ENCODE measurements around the gene CNTNAP2. TPM values are rescaled to one million over a fixed set of nuclear protein-coding genes. Genes with fewer than 3 reads are reported as not detected.

CNTNAP2 gene
- total and polyA plus RNA-seq, 2 of the 4 experiments (the other 2 are of a cell fraction) = not detected

GRCh38 chr7:148290538-148290937 lies 2173.9 kb downstream of the CNTNAP2 start:
- no peaks in the 10 kb centered on the region for H3K4me1 ChIP-seq (ENCODE audit: control insufficient read depth, insufficient read depth, low read length)
- dilution Hi-C loops (cut with HindIII; ENCODE audit: low sequenced_read_pairs, unreplicated experiment) = no loop called here
- no peak for DNase-seq
- CTCF ChIA-PET = no interaction called here
- POLR2A ChIA-PET (ENCODE audit: unreplicated experiment) = no interaction called here
- H2BK15ac ChIP-seq (ENCODE audit: low read depth, low read length) = no peak overlapping the region
- no peak overlapping the region for H3K9ac ChIP-seq (ENCODE audit: low read depth, low read length)
- no peak overlapping the region for H3K14ac ChIP-seq (replicated peaks; ENCODE audit: low read depth, low read length)
- no peak overlapping the region for H3K4me3 ChIP-seq (ENCODE audit: insufficient read depth, low read depth, low read length)
- no peak overlapping the region for H3K56ac ChIP-seq (ENCODE audit: extremely low read depth, insufficient read depth, low read length)
- no peak overlapping the region for H2BK120ac ChIP-seq (ENCODE audit: low read depth, low read length)
- H4K20me1 ChIP-seq (ENCODE audit: insufficient read depth, low read length) = no peaks in the 10 kb centered on the region
- H2AK5ac ChIP-seq (ENCODE audit: low read depth, low read length) = no peak overlapping the region
- no peak overlapping the region for H3K4me2 ChIP-seq (ENCODE audit: low read depth, low read length)
- 0% methylated on average over 1 of the region's 3 CpGs; no CpG with 5 or more reads in 1 of the 2 experiments for WGBS, 2 experiments (ENCODE audit: extremely low coverage in 2 of 2, insufficient read length in 1 of 2)
- no peak overlapping the region for H4K91ac ChIP-seq (ENCODE audit: insufficient read depth, low read depth, low read length)
- H3K27me3 ChIP-seq (ENCODE audit: control insufficient read depth, insufficient read depth, low read length) = no peaks in the 10 kb centered on the region
- ATAC-seq (ENCODE audit: low read depth) = no peak
- no peaks in the 10 kb centered on the region for H3K9me1 ChIP-seq (ENCODE audit: insufficient read depth, low read length)
- H3K79me1 ChIP-seq (ENCODE audit: low read depth in 1 of 2, low read length in 2 of 2) = no peaks in the 10 kb centered on the region
- BruUV-seq (replicated peaks) = no TSS peak
- in situ Hi-C loops (cut with MboI; ENCODE audit: low sequenced_read_pairs) = no loop called here
- no peak overlapping the region for H2AFZ ChIP-seq (replicated peaks; ENCODE audit: low read length, poor library complexity)
- no peaks in the 10 kb centered on the region for H3K36me3 ChIP-seq (ENCODE audit: control insufficient read depth, insufficient read depth, low read length)
- no peak overlapping the region for H3K18ac ChIP-seq (ENCODE audit: low read depth, low read length)
- H2BK5ac ChIP-seq (ENCODE audit: low read depth, low read length, poor library complexity, severe bottlenecking) = no peak overlapping the region
- H2AK9ac ChIP-seq (replicated peaks; ENCODE audit: low read depth, low read length, poor library complexity) = no peak overlapping the region
- no peak overlapping the region for H3K4ac ChIP-seq (ENCODE audit: low read depth, low read length)
- H4K8ac ChIP-seq (ENCODE audit: low read depth in 2 of 2, low read length in 2 of 2) = no peak overlapping the region
- H3K23ac ChIP-seq (ENCODE audit: low read depth, low read length) = no peak overlapping the region
- no peak overlapping the region for H4K5ac ChIP-seq (ENCODE audit: low read depth, low read length)
- H3K27ac ChIP-seq (ENCODE audit: insufficient read depth, low read length) = no peak overlapping the region
- TF ChIP-seq CTCF (conservative IDR thresholded peaks at IDR 0.05; ENCODE audit: low read depth, low read length) (no peak), CEBPB (IDR thresholded peaks at IDR 0.05; ENCODE audit: low read depth, low read length) (no peak), RFX5 (IDR thresholded peaks at IDR 0.05; ENCODE audit: low read depth, low read length) (no peak), NFE2L2 (IDR thresholded peaks at IDR 0.05; ENCODE audit: low read depth, low read length) (no peak), USF2 (IDR thresholded peaks at IDR 0.05; ENCODE audit: low read depth, low read length) (no peak), MXI1 (IDR thresholded peaks at IDR 0.05; ENCODE audit: borderline replicate concordance, low read depth, low read length) (no peak), POLR2A (IDR thresholded peaks at IDR 0.05; ENCODE audit: low read depth, low read length) (no peak), FOS (IDR thresholded peaks at IDR 0.05; ENCODE audit: low read depth, low read length) (no peak), SMC3 (IDR thresholded peaks at IDR 0.05; ENCODE audit: low read depth, low read length) (no peak), ELK1 (IDR thresholded peaks at IDR 0.05; ENCODE audit: borderline replicate concordance, low read depth, low read length) (no peak), MAFK (IDR thresholded peaks at IDR 0.05; ENCODE audit: low read depth, low read length) (no peak)
- H2BK20ac ChIP-seq (ENCODE audit: low read depth, low read length) = no peak overlapping the region
- intact Hi-C loops (cut with micrococcal nuclease) = no loop called here
- peaks cover 12% of the 10 kb centered on the region for H3K9me3 ChIP-seq (ENCODE audit: control insufficient read depth, insufficient read depth, low read length)
